Activated CD8-positive, alpha-beta memory T cell treated with anti-CD3 and anti-CD28 coated beads, Interleukin-2, amount 50 U/mL, for 24 hours (primary cell): ENCODE measurements around the gene PRKCE.

Experiments
- DNase-seq: peaks from one replicate; pipeline ENCODE4 v3.0.0-alpha.2; 2020; ENCODE audit errors: extremely low read depth

Gene PRKCE

DNA sequence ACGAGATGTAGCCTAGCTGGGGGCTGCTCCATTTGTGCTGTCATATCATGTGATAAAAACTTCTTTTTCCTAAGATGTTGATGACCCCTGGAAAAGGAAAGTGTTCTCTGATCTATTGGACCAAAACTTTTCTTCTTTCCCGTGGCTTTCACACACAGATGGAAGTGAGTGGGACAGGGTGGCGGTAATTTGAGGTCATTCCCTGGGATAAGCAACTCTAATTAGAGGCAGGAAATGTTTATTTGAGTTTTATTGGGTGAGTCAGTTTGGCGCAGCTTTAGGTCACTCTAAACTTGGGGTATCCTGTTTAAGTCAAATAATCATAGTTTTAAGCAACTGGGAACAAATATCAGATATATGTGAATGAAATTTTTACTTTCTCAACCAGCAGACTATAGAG, 424.8 kb downstream of the PRKCE start:
- no peak for DNase-seq

DNA sequence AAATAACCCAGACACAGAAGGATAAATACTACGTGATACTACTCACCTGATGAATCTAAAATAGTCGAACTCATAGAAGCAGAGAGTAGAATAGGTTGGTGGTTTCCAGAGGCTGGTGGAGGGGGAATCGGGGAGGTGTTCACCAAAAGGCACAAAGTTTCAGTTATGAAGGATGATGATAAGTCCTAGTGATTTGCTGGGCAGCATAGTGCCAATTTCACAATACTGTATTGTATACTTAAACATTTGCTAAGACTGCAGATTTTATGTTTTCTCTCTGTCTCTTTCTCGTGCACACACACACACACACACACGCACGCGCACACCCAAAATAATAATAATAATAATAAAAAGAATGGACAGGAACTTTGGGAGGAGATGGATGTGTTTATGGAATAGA, 425.4 kb downstream of the PRKCE start:
- no peak for DNase-seq

DNA sequence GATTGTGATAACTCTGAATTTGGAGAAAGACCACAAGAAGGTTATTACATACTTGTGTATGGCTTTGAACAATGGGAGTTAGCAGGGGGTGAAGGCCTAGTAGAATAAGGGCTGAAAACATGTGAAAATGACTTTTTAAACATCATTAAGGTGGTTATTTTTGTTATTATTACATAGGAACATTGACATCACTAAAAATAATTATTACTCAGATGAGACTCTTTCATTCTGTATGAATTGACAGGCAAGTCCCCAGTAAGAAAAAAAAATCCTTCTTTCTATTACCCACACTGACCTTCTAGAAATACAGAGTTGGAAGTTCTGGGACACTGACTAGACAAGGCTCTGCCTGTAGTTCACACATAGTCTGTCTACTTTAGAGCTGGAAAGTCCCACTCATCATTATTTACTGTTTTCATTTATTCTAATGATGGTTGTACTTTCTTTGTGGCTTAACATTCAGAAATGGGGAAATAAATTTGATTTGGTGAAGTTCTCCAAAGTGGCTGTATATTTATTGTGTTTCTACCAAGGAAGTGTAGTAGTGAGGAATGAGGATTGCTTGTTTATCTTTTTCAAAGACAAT, 426.1 kb downstream of the PRKCE start:
- DNase-seq = no peak

DNA sequence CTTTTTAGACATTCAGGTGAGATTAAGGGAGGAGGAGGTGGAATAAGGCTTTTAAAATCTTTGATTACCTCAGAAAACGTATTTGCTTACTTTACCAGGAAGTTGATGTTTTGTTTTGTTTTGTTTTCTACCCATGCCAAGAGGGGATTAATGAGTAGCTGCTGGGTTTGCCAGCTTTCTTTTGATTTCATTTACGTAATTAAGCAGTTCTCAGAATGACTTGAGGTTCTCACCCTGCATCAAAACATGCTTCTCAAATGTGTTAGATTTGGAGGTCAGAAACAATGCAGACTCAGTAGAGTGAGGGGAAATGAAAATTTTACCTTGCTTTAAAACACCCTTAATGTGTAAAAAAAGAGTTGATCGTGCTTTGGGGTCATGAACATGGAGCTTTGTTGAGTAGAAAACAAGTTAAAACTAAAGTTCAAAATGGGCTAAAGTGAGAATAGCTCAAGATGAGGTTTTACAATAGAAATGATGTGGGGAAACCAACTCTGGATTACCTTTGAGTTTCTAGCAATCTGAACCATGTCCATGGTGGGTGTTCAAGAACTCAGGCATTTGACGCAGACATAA, 428.6 kb downstream of the PRKCE start:
- DNase-seq = no peak

DNA sequence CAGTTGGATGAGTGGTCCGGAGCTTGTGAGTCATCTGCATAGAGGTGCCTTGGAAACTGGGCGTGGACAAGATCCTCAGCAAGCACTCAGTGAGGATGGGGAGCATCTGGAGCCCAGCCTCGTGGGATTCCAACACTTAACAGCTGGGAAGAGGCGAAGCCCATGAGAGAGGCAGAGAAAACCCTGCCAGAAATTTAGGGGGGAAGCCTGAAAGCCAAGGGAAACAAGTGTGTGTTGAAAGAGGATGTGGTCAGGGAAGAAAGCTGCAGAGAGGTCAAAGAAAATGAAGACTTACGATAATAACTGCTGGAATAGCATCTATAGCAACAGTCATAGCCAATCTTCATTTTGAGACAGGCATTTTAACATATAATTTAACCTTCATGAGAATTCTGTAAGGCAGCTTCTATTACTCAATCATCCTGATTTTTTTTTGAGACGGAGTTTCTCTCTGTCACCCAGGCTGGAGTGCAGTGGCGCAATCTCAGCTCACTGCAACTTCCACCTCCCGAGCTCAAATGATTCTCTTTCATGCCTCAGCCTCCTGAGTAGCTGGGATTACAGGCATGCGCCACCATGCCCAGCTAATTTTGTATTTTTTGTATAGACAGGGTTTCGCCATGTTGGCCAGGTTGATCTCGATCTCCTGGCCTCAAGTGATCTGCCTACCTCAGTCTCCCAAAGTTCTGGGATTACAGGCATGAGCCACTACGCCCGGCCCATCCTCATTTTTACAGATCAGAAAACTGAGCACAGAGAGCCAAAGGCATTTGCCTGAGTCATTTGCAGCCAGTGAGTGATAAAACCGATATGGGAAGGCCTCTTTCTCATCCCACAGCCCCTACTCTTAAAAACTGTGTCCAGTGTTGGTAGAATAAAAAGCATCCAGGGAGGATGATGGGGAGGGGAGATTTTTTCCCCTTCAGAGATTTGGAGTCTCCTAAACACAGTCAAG, 431.3 kb downstream of the PRKCE start:
- no peak for DNase-seq

DNA sequence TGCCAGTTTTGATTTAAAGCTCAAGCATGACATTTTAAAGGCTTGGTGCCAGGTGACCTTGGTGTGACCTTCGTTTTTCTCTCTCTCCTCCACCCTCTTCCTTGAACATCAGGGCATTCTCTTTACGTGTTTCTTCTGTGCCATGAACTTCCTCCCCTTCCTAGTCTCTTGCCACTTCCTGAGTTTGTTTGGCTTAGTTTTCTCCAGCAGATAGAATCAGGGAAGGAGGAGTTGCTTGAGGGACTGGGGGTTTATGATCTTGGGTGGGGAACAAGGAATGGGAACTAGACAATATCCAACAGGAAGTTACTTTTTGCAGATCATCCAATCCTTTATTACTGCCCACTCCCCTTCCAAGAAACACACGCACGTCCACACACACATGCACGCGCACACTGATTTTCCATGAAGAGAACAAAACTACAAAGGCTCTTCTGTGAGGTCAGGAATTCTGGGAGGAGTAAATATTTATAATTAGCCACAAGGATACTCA, 435.1 kb downstream of the PRKCE start:
- DNase-seq = no peak

DNA sequence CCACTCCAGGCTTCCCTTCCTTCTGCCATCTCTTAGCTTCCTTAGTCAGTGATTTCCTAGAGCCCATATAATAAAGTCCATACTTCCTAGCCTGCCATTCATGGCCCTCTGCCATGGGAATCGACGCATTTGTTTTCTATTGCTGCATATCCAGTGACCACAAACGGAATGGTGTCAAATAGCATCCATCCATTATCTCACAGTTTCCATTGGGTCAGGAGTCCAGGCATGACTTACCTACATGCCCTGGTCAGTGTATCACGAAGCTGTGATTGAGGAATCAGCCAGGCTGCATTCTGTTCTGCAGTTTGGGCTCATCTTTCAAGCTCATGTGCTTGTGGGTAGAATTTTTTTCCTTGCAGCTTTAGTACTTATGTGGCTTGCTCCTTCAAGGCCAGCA, 436.0 kb downstream of the PRKCE start:
- no peak for DNase-seq

DNA sequence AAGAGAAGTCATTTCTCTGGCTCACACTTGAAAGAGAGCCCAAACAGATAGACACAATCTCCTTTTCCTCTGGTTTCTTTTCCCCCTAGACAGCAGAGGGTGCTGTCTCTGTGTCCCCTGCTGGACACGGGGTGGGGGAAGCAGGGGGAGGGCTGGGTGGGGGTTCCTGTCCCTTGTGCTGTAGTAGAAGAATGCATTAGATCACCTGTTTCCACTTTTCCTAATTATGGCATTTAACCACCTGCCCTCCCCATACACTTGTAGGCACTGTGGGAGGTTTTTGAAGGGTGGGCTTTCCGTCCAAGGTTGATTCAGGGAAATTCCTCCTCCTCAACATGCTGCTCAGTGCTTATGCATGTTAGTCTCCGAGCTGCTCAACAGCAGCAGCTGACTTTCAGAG, 439.5 kb downstream of the PRKCE start:
- no peak for DNase-seq

DNA sequence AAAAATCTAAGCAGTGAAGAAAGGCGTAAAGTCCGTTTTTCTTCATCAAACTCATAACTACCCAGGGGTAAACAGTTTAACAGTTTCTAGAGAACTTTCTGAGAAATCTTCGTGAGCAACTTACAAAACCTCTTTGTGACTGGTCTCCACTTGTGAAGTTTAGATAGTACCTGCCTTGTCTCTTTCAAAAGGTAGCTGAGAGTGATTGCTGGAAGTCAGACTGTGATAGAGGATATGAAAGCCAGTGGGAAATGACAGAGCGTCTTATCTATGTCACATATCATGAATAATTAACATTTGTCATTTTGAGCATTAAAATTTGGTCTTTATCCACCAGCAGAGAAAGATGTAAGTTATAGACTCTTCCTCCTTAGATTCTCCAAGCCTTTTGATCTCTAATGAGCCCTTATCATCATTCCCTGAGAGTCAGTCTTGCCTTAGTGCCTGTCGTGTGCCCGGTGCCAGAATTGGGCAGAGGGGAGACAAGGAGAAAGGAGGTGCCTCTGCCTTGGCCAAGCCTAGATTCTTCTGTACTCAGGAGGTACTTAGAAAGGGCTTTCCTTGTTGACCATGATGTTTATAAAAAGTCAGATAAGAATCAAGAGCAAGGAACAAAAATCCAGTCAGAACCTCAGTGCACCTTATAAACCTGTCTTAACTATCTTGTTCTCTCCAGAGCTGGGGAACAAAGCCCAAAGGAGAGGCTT, 440.6 kb downstream of the PRKCE start:
- no peak for DNase-seq

DNA sequence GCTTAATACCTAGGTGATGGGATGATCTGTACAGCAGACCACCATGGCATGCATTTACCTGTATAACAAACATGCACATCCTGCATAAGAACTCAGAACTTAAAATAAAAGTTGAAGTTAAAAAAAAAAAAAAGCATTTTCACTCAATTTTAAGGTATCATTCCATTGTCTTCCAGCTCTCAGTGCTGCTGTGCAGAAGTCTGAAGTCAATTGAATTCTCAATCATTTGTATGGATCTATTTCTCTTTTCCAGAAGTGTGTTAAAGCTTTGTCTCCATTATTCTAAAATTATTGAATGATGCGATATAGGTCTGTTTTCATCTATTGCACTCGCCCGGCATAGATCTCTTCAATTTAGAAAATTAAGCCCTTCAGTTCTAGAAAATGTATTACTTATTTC, 443.2 kb downstream of the PRKCE start:
- DNase-seq = no peak

DNA sequence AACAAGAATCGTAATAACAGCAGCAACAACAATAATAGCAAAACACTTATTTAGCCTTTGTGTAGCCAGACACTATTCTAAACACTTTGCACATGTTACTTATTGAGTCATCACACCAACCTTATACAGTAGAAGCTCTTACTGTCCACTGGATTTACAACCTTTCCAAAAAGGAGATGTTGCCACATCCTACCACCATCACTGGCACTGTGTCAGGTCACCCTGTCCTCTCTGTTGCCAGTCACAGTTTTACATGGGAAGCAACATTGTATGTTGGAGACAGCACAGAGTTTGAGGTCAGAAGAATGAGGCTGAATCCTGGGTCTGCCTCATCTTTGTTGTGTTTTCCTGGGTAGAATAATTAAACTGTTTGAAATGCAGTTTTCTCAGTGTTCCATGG, 444.4 kb downstream of the PRKCE start:
- no peak for DNase-seq

DNA sequence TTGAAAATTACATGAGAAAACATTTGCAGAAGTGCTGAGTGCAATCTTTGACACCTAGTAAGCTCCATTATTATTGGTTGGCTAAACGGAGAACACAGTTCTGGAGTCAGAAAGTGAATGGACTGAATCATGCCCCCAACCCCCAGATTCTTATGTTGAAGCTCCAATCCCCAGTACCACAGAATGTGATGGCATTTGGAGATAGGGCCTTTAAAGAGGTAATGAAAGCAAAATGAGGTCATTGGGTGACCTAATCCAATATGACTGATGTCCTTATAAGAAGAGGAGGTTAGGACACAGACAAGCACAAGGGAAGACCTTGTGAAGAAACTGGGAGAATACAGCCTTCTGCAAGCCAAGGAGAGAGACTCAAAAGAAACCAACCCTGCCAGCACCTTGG, 444.8 kb downstream of the PRKCE start:
- DNase-seq = no peak

DNA sequence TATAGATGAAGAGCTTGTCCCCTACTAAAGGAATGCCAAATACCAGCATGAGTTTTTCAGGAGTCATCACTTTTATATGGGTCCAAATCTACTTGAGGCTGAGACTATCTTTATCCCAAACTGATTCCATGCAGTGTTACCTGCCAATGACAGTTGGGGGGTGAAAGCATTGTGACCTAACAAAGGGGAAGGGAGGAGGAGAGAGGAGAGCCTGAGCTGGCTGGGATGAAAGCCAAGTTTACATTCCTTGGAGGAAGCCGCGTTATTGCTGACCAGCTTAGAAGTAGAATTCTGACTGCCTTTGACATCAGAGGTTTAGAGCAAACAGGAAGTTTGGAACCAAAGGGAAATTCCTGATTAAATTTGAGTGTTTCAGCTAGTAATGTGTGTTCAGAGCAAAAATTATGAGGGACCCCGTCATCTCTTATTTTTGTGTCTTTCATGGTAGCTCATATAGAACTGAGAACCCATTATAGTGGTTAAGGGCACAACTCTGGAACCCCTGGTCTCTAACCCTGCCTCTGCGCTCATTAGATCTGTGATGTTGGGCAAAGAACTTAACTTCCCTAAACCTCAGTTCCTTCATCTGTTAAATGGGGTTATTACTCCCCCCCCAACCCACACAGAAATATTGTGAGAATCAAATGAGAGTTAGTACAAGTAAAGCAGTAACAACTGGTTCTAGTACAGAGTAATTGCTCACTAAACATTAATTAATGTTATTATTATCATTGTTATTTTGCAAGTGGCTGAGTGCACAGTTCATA, 446.4 kb downstream of the PRKCE start:
- no peak for DNase-seq

DNA sequence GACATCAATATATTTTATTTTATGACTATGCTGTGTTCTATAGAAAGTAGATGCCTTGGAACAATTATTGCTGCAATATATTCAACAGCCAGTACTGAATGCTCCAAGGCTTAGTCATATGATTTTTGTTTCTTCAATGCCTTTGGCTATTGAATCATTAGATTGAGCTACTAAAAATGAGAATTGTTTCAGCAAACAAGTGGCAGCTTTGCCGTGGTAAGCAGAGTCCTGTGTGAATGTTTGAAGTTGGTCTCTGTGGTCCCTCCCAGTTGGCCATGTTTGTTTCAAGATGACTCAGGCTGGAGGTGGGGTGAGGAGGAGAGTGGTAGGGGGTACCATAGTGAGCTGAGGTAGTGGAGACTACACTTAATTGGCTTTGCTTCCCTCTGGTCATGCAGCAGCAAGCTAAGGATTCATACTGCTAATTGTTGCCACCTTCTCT, 447.2 kb downstream of the PRKCE start:
- DNase-seq = no peak

DNA sequence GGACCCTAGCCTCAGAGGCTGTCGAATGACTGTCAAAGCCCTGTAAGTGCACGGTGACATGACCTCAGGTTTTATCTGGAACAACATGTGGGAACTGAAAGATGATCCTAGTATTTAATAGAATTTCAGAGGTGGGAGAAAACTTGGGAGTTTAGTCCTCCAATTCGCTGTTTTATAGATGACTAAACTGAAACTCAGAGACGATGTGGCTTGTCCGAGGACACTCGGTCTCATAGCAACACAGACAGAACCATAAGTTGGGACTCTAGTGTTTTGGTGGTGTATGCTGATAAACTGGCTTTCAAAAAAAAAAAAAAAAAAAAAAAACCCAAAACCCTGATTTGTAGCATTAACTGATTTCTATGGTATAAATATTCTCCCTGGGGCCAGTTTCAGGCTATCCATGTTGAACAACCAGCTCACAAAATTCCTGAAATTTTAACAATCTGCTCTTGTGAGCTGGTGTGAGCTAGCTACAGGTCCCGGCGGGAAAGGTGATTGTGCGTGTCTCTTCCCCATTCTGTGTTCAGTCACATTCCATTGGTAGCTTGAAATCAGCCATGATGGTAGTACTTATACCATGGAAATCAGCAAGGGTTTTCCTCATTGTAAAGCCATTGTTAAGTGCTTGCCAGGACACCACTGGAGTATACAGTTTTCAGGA, 450.2 kb downstream of the PRKCE start:
- DNase-seq = no peak

DNA sequence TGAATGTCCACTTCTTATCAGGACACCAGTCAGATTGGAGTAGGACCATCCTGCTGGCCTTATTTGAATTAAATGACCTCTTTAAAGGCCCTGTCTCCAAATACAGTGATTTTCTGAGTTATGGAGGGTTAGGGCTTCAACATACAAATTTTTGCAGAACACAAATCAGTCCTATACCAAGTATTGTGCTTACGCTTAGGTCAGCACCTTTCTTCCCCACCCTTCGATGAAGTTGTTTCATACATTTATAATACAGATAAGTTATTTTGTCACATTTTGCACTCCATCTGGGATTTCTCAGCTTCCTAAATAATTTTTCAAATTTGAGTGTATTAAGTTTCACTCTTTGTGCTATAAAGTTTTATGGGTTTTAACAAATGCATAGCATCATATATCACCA, 455.2 kb downstream of the PRKCE start:
- no peak for DNase-seq

DNA sequence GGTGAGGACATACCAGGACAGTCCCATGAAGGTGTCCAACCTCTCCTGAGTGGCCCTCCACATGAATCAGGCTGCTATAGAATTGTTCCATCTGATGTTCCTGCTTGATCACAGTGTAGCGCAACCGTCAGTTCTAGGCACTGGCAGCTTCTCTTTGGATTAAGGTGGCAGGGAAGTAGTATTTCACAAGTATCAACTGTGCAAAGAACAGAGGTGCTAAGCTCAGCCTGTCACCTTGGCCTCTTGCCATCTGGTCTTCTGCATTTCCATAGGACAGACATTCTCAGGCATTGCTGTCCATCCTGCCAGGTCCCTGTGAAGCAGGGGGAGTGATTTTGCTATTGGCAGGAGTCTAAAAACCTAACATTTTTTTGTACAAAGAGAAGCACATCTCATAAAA, 463.5 kb downstream of the PRKCE start:
- DNase-seq = no peak

DNA sequence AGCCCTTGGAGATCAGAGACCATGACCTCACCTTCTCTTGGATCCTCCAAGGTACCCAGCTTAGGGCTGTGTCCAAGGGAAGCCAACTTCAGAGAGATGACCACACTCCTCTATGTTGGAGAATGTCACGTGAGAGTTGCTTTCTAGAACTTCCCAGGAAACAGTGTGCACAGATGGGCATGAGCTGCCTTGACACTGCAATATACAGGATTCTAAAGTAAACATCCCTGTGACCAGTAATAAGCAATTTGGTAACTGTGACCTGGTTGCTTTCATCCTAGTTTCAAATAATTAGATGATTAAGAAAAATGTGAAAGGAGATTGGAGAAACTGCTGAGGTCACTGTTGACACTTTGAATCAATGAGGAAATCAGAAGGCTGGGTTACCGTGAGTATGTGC, 464.7 kb downstream of the PRKCE start:
- no peak for DNase-seq

DNA sequence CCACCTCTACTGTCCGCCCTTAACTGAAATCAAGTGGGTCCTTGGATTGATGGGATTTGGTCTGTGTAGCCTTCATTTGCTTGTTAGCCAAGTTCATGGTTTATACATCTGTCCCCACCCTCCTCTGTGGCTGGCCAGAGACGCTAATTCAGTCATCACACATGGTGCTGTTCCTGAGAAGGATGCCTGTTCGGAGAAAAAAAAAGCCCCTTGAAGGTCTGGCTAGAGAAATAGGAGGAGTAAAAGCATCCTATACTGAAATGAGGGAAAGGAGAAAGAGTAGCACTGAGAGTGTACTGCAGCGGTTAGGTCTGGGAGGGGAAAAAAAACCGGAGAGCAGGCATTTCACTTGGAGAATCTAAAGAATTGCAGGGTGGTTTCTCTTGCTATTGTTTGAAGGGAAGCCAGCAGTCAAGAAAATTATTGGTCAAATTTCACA, 465.1 kb downstream of the PRKCE start:
- DNase-seq = no peak

DNA sequence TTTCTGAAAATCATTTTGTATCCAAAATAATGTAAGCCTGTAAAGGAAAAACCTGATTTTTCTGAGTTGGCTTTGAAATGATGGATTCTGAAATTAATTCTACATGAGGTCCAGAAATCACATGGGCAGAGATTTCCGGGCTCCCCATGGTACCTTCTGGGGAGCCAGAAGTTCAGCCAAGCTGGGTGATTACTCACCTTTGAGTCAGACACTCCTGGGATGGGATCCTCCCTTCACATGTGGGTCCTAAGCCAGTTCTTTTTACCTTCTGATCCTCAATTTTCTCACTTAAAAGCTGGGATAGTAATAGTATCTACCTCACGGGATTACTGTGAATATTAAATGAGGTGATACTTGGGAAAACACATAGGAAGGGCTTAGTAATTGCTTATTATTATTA, 465.9 kb downstream of the PRKCE start:
- DNase-seq = no peak

DNA sequence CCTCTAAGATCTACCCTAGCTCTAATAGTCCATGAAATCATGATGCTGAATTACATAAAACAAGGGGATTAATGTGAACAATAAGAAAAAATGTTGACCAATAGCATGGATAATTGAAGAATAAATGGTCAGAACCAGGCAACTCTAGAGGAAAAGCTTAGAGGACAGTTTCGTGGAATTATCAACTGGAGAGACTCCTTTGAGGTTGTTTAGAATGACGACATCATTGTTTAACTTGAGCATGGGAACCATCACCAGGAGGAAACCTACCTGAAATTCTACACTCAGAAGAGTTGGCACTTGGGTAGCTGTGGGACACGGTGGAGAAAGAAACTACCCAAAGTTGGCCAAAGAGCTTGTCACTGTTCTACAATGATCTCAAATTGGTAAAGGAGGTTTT, 466.5 kb downstream of the PRKCE start:
- no peak for DNase-seq
